K562 (cell line): ENCODE measurements around the gene DCAF6. TPM values are rescaled to one million over a fixed set of nuclear protein-coding genes. Genes with fewer than 3 reads are reported as not detected.

ENCODE experiments used
- AFF1 ChIP-seq, 2 experiments: fragments of 450-650 bp; IDR thresholded peaks; 2 replicates each; pipeline ENCODE4 v1.6.1; 2018; ENCODE audit warnings: mild to moderate bottlenecking in 2 of 2, low read depth in 1 of 2; ENCODE audit not compliant: partially characterized antibody in 2 of 2
- ARID2 ChIP-seq: fragments of 450-650 bp; IDR thresholded peaks from 2 replicates; pipeline ENCODE4 v1.6.1; 2017; ENCODE audit warnings: antibody characterized with exemption, mild to moderate bottlenecking
- CC2D1A ChIP-seq: fragments of 450-650 bp; IDR thresholded peaks from 2 replicates; pipeline ENCODE4 v1.6.1; 2017; ENCODE audit warnings: mild to moderate bottlenecking
- CEBPZ ChIP-seq: fragments of 150-350 bp; IDR thresholded peaks from 2 replicates; pipeline ENCODE4 v1.6.1; 2014; ENCODE audit warnings: low read depth, mild to moderate bottlenecking, low read length, borderline replicate concordance
- CREB5 ChIP-seq: fragments of 250-450 bp; sonication (Bioruptor Pico); IDR thresholded peaks from 2 replicates; pipeline ENCODE4 v1.5.0; 2020; ENCODE audit warnings: mild to moderate bottlenecking
- CXXC5 ChIP-seq: fragments of 250-450 bp; sonication (Bioruptor Pico); IDR thresholded peaks from 2 replicates; pipeline ENCODE4 v1.8.0; 2022; ENCODE audit warnings: inconsistent platforms, mild to moderate bottlenecking, moderate library complexity
- ERF ChIP-seq: fragments of 450-650 bp; formaldehyde crosslinking; IDR thresholded peaks from 2 replicates; pipeline ENCODE4 v1.4.0; 2020; ENCODE audit warnings: mild to moderate bottlenecking, mixed read lengths
- ETV5 ChIP-seq: sonication (generic); formaldehyde crosslinking; IDR thresholded peaks from 2 replicates; pipeline ENCODE4 v1.4.0; 2020; ENCODE audit warnings: low read depth, mild to moderate bottlenecking, missing genetic modification reagents
- USF2 ChIP-seq: sonication (generic); formaldehyde crosslinking; IDR thresholded peaks from 2 replicates; pipeline ENCODE4 v1.5.0; 2020; ENCODE audit warnings: missing genetic modification reagents
- ZBTB43 ChIP-seq: sonication (generic); formaldehyde crosslinking; IDR thresholded peaks from 2 replicates; pipeline ENCODE4 v1.8.0; 2023; ENCODE audit warnings: mild to moderate bottlenecking, missing genetic modification reagents
- polyA plus RNA-seq, 8 experiments: library from polyadenylated mRNA; depleted of rRNA in 4 of 8; stranded (reverse) in 5 of 8; unstranded in 3 of 8; fragments of >200 nt; fragmentation: Nextera tagmentation in 2 of 8; fragmentation: Illumina TruSeq in 1 of 8; extraction: Ambion mirVana in 2 of 8; extraction: Trizol in 1 of 8; gene quantifications; 2 replicates each; pipeline versions ENCODE4 v1.2.1 to v1.2.3, GENCODE V29; 2011 to 2014; ENCODE audit warnings: inconsistent platforms in 1 of 8, missing spikeins in 1 of 8
- total RNA-seq, 7 experiments: library from RNA; depleted of rRNA in 6 of 7; stranded (reverse); fragments of >200 nt in 6 of 7; fragmentation: Illumina TruSeq in 2 of 7; extraction: Trizol in 2 of 7; gene quantifications; 2 replicates each; pipeline versions ENCODE4 v1.2.1 to v1.2.3, GENCODE V29; 2011 to 2021; ENCODE audit warnings: low replicate concordance in 1 of 7

Gene DCAF6
- total and polyA plus RNA-seq, 9 of the 15 experiments (the other 6 are each of a cell fraction or from before 2014, with no cell fraction given) = 19.1 to 102 (median 46.3) TPM

- TF ChIP-seq CEBPZ = no peak
- no peak for TF ChIP-seq CXXC5 (CRISPR knock-in tag)
- TF ChIP-seq USF2 (CRISPR knock-in tag) = no peak
- TF ChIP-seq ZBTB43 (CRISPR knock-in tag) = no peak
- TF ChIP-seq ARID2 = no peak
- no peak for TF ChIP-seq CREB5 (CRISPR knock-in tag)
- no peak for TF ChIP-seq ERF (CRISPR knock-in tag)
- no peak for TF ChIP-seq AFF1 (IDR thresholded peaks at IDR 0.05; ENCODE audit: low read depth in 1 of 2, partially characterized antibody in 2 of 2)
- TF ChIP-seq ETV5 = no peak
- no peak for TF ChIP-seq CC2D1A
Observed at GRCh38 chr1:168083456-168084325, 147.2 kb downstream of the DCAF6 start (continued).
